Psoas muscle (tissue), 8 donors: Measurements from ENCODE around the gene TMEM207. TPM values are rescaled to one million over a fixed set of nuclear protein-coding genes. Genes with fewer than 3 reads are reported as not detected.

Experiments used
- ATAC-seq, 4 donors: fragments of 200-7000 bp; cut with Tn5 transposase; one replicate each; pipeline ENCODE4 v1.9.1; 2020; ENCODE audit warnings: moderate library complexity in 3 of 4, mild to moderate bottlenecking in 2 of 4
- DNase-seq, 2 donors: peaks; one replicate each; pipeline ENCODE4 v3.0.0-alpha.2; 2020
- H3K27ac ChIP-seq: fragments of 200-600 bp; one replicate; pipeline ENCODE4 v1.8.0; 2022
- H3K27me3 ChIP-seq, 3 donors: fragments of 200-600 bp in 1 of 3; one replicate each; pipeline versions ENCODE4 v1.6.1 to v1.8.0; 2013 to 2022; ENCODE audit warnings: low read length in 2 of 3, mild to moderate bottlenecking in 2 of 3, moderate library complexity in 1 of 3; ENCODE audit not compliant: insufficient read depth in 3 of 3
- H3K36me3 ChIP-seq, 2 donors: fragments of 200-600 bp in 1 of 2; one replicate each; pipeline versions ENCODE4 v1.6.1 to v1.8.0; 2013 to 2022; ENCODE audit warnings: low read depth in 1 of 2, mild to moderate bottlenecking in 1 of 2, moderate library complexity in 1 of 2; ENCODE audit not compliant: insufficient read depth in 1 of 2
- H3K4me1 ChIP-seq: fragments of 200-600 bp; one replicate; pipeline ENCODE4 v1.8.0; 2022
- H3K4me3 ChIP-seq: fragments of 200-600 bp; one replicate; pipeline ENCODE4 v1.8.0; 2022; ENCODE audit warnings: mild to moderate bottlenecking
- H3K9me3 ChIP-seq: fragments of 200-600 bp; one replicate; pipeline ENCODE4 v1.8.0; 2022
- WGBS, 3 donors: extraction: QIAGEN DNeasy Blood & Tissue Kit; methylation state at CpG; one replicate each; pipeline versions ENCODE4 v1.1.6 to v1.1.7; 2013; 5-methylcytosine and 5-hydroxymethylcytosine counted together
- intact Hi-C, 2 donors: fragments of 100-400 bp; cut with DNase I; formaldehyde crosslinking; loops; one replicate each; pipeline versions ENCODE4 v1.11.0 to v1.14.2; 2022
- polyA plus RNA-seq, 3 donors: library from polyadenylated mRNA; stranded (reverse); fragments of 200-250 nt; gene quantifications; one replicate each; pipeline ENCODE4 v1.2.3, GENCODE V29; 2013
- total RNA-seq, 4 donors: library from RNA; stranded (reverse); fragmentation: NEBNext Ultra II Directional in 2 of 4; extraction: Animal tissue kit (Norgen Biotek cat#: 25700) in 2 of 4; gene quantifications; one replicate each; pipeline versions ENCODE4 v1.2.1 to v1.2.4, GENCODE V29; 2021 to 2023
- TF ChIP-seq, protein P1 (sequence below): fragments of 200-600 bp; IDR thresholded peaks from one replicate; pipeline ENCODE4 v1.8.0; 2022; ENCODE audit warnings: antibody characterized with exemption
- donor health status: healthy with polysubstance abuse.
- donor health status: DM: no; HTN: no; CAD: no; lungs with moderate emphysema.
- donor health status: Bipolar disorder and iron deficiency.
- donor health status: healthy.
- donor health status: DM: yes; HTN: yes; CAD: no.
- donor health status: DM: no; HTN: no; CAD: no.
- donor health status: DM: no; HTN: no; CAD: no.
- donor health status: DM: yes; HTN: yes; CAD: no.

Gene TMEM207
- total and polyA plus RNA-seq, 7 donors: not detected

GRCh38 chr3:190444006-190444405 is 5.7 kb downstream of the TMEM207 start:
- Histone ChIP-seq H3K4me3 (no peak overlapping the region), H3K27me3 (peaks cover 0 to 2% (median 0%) of the 10 kb centered on the region in 3 donors), H3K27ac (no peak overlapping the region), H3K4me1 (no peaks in the 10 kb centered on the region), H3K9me3 (no peaks in the 10 kb centered on the region), H3K36me3 (no peaks in the 10 kb centered on the region)
- no peak for ATAC-seq
- DNase-seq: no peak
- 82 to 85% (median 83%) methylated on average over 6 of the region's 6 CpGs for WGBS, 3 donors
- TF ChIP-seq, protein P1, sequence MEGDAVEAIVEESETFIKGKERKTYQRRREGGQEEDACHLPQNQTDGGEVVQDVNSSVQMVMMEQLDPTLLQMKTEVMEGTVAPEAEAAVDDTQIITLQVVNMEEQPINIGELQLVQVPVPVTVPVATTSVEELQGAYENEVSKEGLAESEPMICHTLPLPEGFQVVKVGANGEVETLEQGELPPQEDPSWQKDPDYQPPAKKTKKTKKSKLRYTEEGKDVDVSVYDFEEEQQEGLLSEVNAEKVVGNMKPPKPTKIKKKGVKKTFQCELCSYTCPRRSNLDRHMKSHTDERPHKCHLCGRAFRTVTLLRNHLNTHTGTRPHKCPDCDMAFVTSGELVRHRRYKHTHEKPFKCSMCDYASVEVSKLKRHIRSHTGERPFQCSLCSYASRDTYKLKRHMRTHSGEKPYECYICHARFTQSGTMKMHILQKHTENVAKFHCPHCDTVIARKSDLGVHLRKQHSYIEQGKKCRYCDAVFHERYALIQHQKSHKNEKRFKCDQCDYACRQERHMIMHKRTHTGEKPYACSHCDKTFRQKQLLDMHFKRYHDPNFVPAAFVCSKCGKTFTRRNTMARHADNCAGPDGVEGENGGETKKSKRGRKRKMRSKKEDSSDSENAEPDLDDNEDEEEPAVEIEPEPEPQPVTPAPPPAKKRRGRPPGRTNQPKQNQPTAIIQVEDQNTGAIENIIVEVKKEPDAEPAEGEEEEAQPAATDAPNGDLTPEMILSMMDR: no peak
- intact Hi-C loops: no loop called here

DNA sequence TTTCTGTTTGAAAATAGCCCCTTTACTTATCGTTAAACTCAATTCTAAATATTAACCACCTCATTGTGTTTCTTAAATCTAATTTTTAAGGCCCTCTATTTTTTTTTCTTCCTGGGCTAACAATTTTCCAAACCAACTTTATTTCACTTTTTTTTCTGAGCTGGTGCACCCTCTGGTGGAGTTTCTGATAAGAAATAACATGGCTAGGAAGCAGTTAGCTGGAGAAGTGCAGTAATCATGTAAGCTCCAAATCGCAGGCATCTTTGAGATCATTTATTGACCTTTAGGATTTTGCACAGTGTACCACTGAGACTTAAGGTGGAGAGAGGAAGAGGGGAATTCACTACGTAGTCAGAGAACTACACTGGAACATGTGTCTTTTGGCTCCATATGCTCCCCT is 6.4 kb downstream of the TMEM207 start:
- 58 to 72% (median 69%) methylated on average over 3 of the region's 3 CpGs for WGBS, 3 donors
- DNase-seq (no peak), ATAC-seq (no peak)
- H3K36me3 ChIP-seq: no peaks in the 10 kb centered on the region
- TF ChIP-seq, protein P1: no peak
- intact Hi-C loops: no loop called here
- no peaks in the 10 kb centered on the region for H3K4me1 ChIP-seq
- no peaks in the 10 kb centered on the region for H3K9me3 ChIP-seq
- peaks cover 0 to 2% (median 0%) of the 10 kb centered on the region in 3 donors for H3K27me3 ChIP-seq
- H3K27ac ChIP-seq: no peak overlapping the region
- H3K4me3 ChIP-seq: no peak overlapping the region

- WGBS, 3 donors: 94 to 100% (median 97%) methylated on average over 1 of the region's 1 CpG
- Histone ChIP-seq H3K4me3 (no peak overlapping the region), H3K36me3 (no peaks in the 10 kb centered on the region), H3K27me3 (peaks cover 0 to 2% (median 0%) of the 10 kb centered on the region in 3 donors), H3K9me3 (no peaks in the 10 kb centered on the region), H3K4me1 (no peaks in the 10 kb centered on the region), H3K27ac (no peak overlapping the region)
- intact Hi-C loops: no loop called here
- ATAC-seq (no peak), DNase-seq (no peak)
- TF ChIP-seq, protein P1: no peak
Measured at GRCh38 chr3:190442240-190442639, 7.5 kb downstream of the TMEM207 start.

DNA sequence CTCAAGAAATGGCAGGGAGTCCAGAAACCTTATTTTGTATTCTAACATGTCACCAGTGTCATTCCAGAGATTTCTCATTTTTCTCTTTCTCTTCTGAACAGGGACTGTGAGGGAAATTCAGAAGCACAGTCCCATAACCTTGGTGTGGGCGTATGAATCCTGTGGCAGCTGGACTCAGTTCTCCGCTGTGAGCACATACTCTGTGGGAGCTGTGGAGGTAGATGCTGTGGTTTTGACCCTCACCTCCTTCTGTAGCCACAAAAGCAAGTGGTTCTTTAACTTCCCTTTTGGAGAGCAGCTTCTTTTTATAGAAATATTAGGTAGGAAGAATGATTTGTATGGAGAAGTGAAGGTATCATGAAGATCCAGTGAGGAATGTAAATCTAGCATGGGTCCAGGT is 13.4 kb downstream of the TMEM207 start:
- intact Hi-C loops: no loop called here
- ATAC-seq: no peak
- no peaks in the 10 kb centered on the region for H3K36me3 ChIP-seq
- WGBS, 3 donors: 83 to 87% (median 85%) methylated on average over 2 of the region's 2 CpGs
- TF ChIP-seq, protein P1: no peak
- H3K4me3 ChIP-seq: no peak overlapping the region
- no peak overlapping the region for H3K27ac ChIP-seq
- no peaks in the 10 kb centered on the region for H3K9me3 ChIP-seq
- no peaks in the 10 kb centered on the region for H3K4me1 ChIP-seq
- H3K27me3 ChIP-seq: peaks cover 0 to 2% (median 0%) of the 10 kb centered on the region in 3 donors
- DNase-seq: no peak

GRCh38 chr3:190435618-190436017 is 14.1 kb downstream of the TMEM207 start:
- Histone ChIP-seq H3K27me3 (peaks cover 0 to 2% (median 0%) of the 10 kb centered on the region in 3 donors), H3K4me3 (no peak overlapping the region), H3K36me3 (no peaks in the 10 kb centered on the region), H3K4me1 (no peaks in the 10 kb centered on the region), H3K27ac (no peak overlapping the region), H3K9me3 (no peaks in the 10 kb centered on the region)
- 59 to 71% (median 70%) methylated on average over 3 of the region's 3 CpGs for WGBS, 3 donors
- ATAC-seq (no peak), DNase-seq (no peak)
- intact Hi-C loops: no loop called here
- TF ChIP-seq, protein P1: no peak
